Glomerular endothelial cell (primary cell): ENCODE data around the gene ARAF. TPM values are rescaled to one million over a fixed set of nuclear protein-coding genes. Genes with fewer than 3 reads are reported as not detected.

ENCODE experiments used
- DNase-seq: peaks from one replicate; pipeline ENCODE4 v3.0.0-alpha.2; 2011; ENCODE audit warnings: low read depth, low spot score; ENCODE audit errors: extremely low read depth
- total RNA-seq: library from RNA; depleted of rRNA; stranded (reverse); fragments of >200 nt; gene quantifications from 2 replicates; pipeline ENCODE4 v1.2.3, GENCODE V29; 2015

The ARAF gene
- total RNA-seq, 1 donor from 2014 or later = 41.3 TPM

- DNase-seq = no peak
Observed at GRCh38 chrX:47563801-47564315, 2.9 kb downstream of the ARAF start.

- DNase-seq = no peak
Observed at GRCh38 chrX:47564438-47565085, 3.6 kb downstream of the ARAF start.

- no peak for DNase-seq
Observed at GRCh38 chrX:47566841-47567240, 5.8 kb downstream of the ARAF start.

- no peak for DNase-seq
Observed at GRCh38 chrX:47568656-47569295, 7.8 kb downstream of the ARAF start.

GRCh38 chrX:47570794-47571193 lies 9.8 kb downstream of the ARAF start:
- DNase-seq = no peak

GRCh38 chrX:47571215-47571614 lies 10.2 kb downstream of the ARAF start:
- DNase-seq = no peak

GRCh38 chrX:47571896-47572295 lies 10.9 kb downstream of the ARAF start:
- DNase-seq = no peak

- DNase-seq = no peak
Observed at GRCh38 chrX:47572773-47573340, 11.9 kb downstream of the ARAF start.

- DNase-seq = no peak
Observed at GRCh38 chrX:47573341-47574075, 12.5 kb downstream of the ARAF start.

GRCh38 chrX:47574076-47574546 lies 13.1 kb downstream of the ARAF start:
- DNase-seq = no peak

GRCh38 chrX:47574547-47575301 lies 13.7 kb downstream of the ARAF start:
- DNase-seq = no peak

GRCh38 chrX:47576021-47576898 lies 15.3 kb downstream of the ARAF start:
- DNase-seq = no peak

GRCh38 chrX:47577424-47577823 lies 16.4 kb downstream of the ARAF start:
- DNase-seq = no peak

GRCh38 chrX:47577901-47578300 lies 16.9 kb downstream of the ARAF start:
- no peak for DNase-seq

- no peak for DNase-seq
Observed at GRCh38 chrX:47578692-47579091, 17.7 kb downstream of the ARAF start.

- DNase-seq = no peak
Observed at GRCh38 chrX:47579537-47579936, 18.5 kb downstream of the ARAF start.

- DNase-seq = no peak
Observed at GRCh38 chrX:47581731-47582647, 21.0 kb downstream of the ARAF start, which contains the start of gene TIMP1. Gene TIMP1, plus strand, starts transcription at chrX:47582436. Its CDS starts 980 bp downstream, at chrX:47583416.

- no peak for DNase-seq
Observed at GRCh38 chrX:47583240-47583861, 22.3 kb downstream of the ARAF start.
